GM18511 (cell line): Measurements from ENCODE around the gene TTC33.
"Not testable (repeated sequence)": the region's sequence is repeated elsewhere in the genome, so short reads cannot be mapped to it uniquely, and the experiment has no call there.

Experiments
- ATAC-seq: cut with Tn5 transposase; IDR thresholded peaks from one replicate; pipeline ENCODE4 v1.9.1; 2021; ENCODE audit warnings: mild to moderate bottlenecking, moderate library complexity; ENCODE audit not compliant: unreplicated experiment

TTC33 gene

DNA sequence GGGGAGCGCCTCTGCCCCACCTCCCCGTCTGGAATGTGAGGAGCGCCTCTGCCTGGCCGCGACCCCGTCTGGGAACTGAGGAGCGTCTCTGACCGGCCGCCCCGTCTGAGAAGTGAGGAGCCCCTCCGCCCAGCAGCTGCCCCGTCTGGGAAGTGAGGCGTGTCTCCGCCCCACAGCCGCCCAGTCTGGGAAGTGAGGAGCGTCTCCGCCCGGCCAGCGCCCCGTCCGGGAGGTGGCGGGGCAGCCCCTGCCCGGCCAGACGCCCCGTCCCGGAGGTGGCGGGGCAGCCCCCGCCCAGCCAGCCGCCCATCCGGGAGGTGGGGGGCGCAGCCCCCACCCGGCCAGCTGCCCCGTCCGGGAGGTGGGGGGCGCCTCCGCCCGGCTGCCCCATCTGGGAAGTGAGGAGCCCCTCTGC lies 33.3 kb downstream of the TTC33 start:
- ATAC-seq, result not testable (repeated sequence)

DNA sequence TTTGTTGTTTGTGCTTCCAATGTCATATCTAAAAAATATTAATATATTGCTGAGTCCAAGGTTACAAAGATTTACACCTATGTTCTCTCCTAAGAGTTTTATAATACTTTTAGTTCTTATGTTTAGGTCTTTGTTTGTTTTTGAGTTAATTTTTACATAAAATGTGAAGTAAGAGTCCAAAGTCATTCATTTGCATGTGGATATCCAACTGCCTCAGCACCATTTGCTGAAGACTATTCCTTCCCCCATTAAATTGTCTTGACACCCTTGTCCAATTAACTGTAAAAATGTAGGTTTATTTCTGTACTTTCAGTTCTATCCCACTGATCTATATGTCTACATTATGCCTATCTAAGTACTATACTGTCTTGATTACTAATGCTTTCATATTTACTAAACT lies 35.7 kb downstream of the TTC33 start:
- ATAC-seq, result no peak

DNA sequence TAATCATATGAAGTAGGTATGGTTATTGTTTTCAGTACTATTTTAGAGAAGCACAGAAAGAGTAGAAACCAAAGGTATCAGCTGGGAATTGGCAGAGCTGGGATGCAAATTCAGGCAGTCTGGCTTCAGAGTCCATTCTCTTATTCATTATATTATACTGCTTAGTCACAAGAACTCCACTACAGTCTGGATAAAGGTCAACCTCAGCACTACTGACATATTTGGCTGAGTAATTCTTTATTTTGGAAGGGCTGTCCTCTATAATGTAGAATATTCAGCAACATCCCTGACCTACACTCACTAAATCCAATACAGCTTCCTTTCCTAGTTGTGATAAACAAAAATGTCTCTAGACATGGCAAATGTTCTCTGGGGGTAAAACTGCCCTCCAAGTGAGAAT lies 38.5 kb downstream of the TTC33 start:
- ATAC-seq, result no peak

DNA sequence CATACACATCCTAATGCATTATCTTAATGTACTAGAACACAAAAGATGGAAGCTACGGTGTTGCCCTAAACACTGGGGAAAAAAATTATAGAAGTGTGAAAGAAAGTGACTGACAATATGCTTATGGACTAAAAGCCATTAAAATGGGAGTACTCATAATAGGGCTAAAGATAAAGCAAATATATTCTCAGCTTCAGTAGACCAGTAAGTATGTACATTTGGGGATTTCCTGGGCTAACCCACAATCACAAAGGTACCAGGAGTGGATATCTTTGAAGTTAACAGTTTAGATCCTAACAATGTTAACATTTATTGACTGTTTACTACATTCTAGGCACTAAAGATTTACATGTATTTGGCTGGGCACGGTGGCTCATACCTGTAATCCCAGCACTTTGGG lies 39.2 kb downstream of the TTC33 start:
- no peak for ATAC-seq

DNA sequence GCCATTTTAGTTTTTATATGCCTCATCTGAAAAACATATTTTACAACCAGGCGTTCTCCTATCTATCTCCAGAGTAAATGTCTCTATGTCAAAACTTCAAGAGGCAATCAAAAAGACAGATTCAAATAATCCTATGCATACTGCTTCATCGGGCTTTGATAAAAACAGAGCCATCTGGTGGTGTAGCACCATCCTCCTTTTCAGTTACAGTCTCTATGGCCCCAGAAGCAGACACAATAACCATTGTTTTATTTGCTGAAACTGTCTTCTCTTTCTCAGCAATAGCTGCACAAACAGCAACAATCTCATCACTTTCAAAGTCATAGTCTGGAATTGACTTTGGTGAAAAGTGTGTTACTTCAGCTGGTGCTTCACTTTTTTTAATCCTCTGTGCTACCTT lies 39.8 kb downstream of the TTC33 start:
- ATAC-seq, result no peak

DNA sequence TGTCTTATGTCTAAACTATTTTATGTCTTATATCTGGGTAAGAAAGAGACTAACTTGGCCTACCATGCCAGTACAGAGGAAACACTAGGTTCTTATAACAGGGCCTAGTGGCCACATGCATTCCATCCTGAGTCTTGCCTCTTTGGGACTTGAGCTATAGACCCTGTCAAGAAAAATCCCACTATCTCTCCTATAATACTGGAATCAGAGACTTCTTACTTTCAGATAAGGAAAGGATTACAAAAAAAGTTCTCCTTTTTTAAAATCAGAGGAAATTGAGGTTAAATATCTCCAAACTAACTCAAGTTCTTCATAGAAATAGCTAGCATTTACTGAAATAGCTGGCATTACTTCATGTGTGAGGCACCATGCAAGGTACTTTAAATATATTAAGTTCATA lies 41.8 kb downstream of the TTC33 start:
- no peak for ATAC-seq

DNA sequence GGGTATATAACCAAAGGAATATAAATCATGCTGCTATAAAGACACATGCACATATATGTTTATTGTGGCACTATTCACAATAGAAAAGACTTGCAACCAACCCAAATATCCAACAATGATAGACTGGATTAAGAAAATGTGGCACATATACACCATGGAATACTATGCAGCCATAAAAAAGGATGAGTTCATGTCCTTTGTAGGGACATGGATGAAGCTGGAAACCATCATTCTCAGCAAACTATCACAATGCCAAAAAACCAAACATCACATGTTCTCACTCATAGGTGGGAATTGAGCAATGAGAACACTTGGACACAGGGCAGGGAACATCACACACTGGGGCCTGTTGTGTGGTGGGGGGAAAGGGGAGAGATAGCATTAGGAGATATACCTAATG lies 45.2 kb downstream of the TTC33 start:
- not testable (repeated sequence) for ATAC-seq

DNA sequence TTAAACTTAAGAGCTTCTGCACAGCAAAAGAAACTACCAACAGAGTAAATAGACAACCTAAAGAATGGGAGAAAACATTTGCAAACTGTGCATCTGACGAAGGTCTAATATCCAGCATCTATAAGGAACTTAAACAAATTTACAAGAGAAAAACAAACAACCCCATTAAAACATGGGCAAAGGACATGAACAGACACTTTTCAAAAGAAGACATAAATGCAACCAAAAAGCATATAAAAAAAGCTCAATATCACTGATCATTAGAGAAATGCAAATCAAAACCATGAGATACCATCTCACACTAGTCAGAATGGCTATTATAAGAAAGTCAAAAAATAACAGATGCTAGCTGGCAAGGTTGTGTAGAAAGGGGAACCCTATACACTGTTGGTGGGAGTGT lies 50.3 kb downstream of the TTC33 start:
- not testable (repeated sequence) for ATAC-seq

DNA sequence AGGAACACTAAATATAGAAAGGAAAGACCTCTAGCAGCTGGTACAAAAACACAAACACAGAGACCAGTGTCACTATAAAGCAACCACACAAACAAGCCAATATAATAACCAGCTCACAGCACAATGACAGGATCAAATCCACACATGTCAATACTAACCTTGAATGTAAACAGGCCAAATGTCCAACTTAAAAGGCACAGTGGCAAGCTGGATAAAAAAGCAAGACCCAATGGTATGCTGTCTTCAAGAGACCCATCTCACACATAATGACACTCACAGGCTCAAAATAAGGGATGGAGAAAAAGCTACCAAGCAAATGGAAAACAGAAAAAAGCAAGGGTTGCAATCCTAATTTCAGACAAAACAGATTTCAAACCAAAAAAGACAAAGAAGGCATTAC lies 53.7 kb downstream of the TTC33 start:
- ATAC-seq, result not testable (repeated sequence)

DNA sequence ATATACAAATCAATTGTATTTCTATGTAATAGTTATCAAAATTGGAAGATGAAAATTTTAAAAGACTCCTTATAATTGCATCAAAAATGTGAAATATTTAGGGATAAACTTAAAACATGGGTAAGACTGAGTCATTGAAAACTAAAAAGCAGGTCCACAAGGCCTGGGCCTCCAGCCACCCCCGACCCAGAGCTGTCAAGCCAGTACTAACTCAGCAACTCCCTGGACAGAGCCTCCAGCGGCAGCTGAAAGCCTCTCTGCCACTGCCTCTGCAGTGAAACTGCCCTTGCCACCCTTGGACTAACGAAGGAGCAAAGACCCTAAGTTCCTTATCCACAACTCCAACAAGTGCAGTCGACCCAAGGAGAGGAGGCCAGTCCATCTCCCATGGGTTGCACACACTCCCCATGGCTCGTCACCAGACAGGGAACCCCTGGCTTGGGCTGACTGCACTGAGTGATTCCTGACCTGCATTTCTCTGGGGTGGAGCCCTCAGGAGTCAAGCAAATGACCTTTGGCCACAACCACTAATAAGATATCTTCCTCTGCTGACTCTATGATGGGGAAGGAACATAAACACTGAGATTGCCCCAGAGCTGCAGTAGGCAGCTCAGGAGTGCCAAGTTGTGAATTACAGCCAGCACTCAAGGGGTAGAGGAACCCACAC lies 55.5 kb downstream of the TTC33 start:
- no peak for ATAC-seq

DNA sequence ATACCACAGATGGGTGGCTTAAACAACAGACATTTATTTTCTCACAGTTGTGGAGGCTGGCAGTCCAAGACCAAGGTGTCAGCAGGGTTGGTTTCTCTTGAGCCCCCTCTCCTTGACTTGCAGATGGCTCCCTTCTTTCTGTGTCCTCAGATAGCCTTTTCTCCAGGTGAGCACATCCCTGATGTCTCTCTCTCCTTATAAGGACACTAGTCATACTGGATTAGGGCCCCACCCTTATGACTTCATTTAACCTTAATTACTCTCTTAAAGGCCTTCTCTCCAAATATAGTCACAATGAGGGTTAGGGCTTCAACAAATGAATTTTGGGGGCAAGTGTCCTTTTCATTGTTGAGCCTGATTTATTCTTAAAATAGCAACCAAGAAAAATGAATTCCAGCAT lies 61.3 kb downstream of the TTC33 start:
- no peak for ATAC-seq

DNA sequence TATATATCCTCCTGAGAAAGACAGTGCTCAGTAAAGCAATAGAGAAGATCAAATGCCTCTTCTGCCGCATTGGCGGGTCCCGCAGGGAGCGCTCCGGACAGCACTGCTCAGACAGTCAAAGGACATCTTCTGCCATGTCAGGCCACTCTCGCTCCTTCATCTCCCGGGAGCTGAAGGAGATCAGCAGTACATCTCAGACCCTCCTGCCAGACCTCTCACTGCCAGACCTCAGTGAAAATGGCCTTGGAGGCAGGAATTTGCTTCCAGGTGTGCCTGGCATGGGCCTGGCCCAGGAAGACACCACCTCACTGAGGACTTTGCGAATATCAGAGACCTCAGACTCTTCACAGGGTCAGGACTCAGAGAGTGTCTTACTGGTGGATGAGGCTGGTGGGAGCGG lies 63.9 kb downstream of the TTC33 start:
- ATAC-seq, result no peak

DNA sequence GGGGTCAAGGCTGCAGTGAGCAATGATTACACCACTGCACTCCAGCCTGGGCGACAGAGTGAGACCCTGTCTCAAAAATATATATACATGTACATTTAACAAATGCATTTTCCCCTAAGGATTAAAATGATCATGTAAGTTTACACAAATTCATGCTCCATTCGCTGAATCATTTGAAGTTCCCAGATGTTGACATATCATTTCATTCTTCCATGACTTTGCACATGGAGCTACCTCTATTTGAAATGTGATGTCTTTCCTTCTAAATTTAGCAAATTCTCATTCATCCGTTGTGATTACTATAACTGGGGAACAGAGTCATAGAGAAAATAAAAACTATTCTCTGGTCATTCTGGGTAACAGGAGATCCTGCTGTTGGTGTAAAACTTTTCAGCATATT lies 65.5 kb downstream of the TTC33 start:
- no peak for ATAC-seq

DNA sequence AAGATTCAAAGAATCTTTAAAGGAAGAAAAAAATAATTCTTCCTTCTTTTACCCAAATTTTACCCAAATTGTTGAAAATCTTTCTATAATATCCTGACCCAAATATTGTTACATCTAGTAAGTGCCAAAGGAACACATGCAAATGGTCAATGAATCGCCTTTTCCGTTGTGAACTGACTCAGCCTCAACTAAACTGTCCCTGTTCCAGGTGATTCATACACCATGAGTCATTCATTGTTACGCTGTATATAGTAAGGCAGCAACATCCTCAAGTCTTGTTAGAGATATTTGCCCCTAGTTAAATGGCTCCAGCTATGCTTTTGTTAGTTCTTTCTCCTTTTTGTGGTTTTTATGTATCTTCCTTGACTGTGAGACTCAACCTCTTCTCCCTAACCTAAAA lies 66.3 kb downstream of the TTC33 start:
- peak; percentile 74 for ATAC-seq

DNA sequence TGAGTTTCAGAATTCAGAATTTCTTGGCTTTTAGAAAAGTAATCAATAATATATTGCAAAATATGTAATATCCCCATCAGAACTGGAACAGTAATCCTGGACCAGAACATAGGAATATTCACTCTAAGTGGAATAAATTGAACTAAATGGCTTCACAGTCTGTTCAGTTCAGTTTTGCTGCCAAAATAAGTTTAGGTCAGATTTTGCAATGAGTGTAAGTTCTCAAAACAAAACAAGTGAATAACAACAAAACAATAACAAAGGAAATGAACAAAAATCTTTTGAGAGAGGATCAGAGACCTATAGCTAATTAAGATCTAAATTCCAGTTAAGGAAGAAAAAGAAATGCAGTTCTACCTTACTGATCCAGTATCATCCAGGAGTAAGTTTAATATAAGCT lies 66.8 kb downstream of the TTC33 start:
- no peak for ATAC-seq

DNA sequence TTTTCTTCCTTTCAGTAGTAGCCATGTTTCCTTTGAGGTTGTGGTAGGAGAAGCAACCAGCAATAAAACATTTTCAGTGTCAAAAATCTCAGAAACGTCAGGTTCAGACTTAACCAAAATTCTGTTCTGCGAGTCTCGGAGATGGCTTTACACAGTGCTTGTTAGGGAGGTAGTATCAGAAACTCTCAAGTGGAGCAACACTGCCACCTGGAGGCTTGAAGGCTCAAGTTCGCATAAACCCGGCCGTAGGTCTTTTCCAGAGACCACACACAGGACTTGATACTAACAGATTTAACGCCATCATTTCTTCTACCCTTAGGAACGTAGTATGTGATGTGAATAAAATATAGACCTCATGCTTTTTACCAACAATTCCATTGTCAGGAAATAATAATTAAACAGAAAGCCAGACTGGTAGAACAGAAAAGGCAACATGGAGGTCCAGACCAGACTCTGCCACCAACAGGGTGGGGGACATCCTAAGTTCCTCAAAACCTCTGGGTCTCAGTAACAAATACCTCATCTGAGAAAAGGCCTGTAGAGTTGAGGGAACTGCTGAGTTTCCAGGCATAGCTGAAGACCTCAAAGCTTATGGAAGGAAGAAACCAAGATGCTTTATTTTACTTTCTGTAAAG lies 67.5 kb downstream of the TTC33 start:
- peak; percentile 86 for ATAC-seq

DNA sequence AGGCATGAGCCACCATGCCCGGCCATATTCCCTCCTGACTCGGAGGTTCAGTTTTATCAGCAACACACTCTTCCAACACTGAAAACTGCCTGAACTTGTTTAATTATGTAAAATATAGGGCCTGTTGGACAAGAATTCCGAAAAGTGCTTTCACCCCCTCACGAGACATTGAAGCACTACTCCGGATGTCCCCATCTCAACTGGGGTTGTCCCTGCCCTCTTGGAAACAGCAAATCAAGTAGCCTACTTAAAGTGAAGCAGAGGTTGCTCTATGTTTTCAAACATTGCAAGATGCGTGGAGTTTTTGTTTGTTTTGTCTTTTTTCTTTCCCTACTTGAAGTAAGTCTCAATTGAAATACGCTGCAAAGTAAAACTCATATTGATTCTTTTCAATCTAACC lies 68.4 kb downstream of the TTC33 start:
- no peak for ATAC-seq

DNA sequence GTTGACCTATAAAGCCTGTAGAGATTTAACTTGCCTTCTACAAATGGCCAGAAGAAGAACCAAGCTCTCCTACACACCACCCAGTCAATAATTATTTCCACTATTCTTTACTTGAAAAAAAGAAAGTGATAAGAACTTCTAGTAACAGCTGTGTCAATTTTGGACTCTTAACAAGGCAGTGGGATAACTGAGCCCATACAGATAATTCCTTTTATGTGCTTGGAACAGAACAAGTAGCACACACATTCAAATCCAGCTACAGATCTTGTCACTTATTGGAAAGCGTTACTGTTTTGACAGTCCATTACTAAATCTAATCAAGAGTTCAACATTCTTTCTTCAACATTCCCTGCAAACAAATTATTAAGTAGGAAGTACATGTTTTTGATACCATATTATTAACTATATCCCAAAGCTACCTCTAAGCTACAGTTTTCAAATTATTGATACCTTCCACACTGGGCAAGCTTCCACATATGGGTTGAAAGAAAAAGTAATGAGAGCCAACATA lies 69.7 kb downstream of the TTC33 start:
- no peak for ATAC-seq

DNA sequence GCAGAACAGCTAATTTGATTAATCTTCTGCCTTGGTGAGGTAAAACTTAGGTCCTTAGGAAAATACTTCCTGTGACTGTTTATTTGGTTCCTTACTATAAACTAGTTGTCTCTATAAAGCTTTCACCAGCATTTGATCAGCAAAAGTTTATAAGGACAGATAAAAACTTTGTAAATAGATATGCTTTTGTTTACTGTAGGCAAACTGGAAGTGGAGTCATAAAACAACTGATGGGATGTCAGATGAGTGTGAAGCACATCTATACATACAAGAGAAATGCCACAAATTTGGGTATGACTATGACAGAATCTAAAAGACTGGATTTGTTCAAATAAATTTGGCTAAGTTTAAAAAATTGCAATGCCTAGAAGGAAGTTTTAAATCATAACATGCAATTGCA lies 70.6 kb downstream of the TTC33 start:
- no peak for ATAC-seq

DNA sequence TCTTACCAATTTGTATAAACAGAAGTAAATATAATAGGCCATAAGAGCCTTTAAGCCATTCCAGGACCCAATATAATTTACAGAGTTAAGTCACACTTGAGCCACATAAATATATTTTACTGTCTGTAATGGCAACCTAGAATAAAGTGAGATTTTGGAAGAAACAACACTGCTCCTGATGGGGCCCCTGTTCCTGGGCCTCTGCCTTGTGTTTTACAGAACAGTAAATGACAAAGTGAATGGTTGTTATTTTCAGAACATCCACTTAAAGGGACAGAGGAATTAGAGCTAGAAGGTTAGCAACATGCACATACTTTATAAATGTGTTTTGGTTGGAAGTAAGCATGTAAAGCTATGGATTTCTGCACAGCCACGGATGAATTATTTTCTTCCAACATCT lies 72.5 kb downstream of the TTC33 start:
- no peak for ATAC-seq

DNA sequence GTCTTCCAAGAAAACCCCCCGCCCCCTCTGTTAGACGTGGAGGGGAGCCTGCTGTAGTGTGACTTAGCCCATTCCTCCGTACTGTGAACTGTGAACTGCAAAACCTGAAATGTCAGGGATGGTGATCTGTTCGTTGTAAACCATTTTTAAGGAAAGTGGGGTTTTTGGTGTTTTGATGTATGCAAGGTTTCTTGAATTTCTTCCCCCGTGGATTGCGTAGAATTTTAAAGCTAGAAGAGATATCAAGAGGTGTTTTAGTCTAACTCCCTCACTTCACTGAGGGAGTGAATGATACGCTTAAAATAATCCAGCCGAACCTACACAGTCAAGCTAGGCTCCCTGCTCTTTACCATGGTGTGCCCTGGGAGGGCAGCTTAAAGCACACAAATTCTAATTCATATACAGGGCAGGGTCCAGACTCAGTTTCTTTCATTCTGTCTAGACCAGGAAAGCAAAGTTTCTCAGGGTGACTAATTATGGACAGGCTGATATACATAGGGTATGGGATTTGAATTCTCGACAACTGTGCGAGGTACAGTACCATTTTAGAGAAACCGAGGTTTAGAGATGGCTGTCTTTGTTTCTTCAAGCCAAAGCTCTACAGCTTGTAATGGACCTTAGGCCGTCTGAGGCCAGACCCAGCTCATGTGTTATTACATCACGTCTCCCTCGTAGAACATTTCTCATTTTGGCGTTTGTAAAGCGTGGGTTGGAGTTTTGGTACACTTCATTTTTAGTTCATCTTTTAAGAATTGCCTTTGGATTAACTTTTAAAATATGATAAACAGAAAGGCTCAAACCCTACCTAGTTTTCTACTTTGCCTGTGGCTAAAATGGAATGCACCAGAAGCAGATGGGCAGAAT lies 73.4 kb downstream of the TTC33 start:
- no peak for ATAC-seq
